IPS-NIHi7 (cell line): ENCODE results near the gene PI4KA.

Source experiments
- DNase-seq: peaks from one replicate; pipeline ENCODE4 v3.0.0; 2012; ENCODE audit warnings: mixed read lengths; ENCODE audit errors: extremely low spot score

PI4KA gene

DNA sequence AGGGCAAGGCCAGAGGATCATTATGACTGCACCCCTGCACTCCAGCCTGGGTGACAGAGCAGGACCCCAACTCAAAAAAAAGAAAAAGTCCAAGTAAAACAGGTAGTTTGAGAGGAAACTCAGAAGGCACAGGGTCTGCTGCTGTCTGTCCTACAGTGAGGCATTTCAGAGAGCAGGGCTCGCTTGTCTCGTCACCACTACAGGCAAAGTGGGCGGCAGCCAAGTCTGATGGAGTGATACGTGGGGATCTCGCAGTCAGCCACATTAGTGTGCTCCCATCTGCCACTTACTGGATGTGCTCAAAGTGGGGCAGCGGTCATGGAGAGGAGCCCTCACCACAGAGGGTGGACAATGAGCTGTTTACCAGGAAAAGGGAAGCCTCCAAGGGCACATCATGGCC lies 42.1 kb downstream of the PI4KA start:
- no peak for DNase-seq

DNA sequence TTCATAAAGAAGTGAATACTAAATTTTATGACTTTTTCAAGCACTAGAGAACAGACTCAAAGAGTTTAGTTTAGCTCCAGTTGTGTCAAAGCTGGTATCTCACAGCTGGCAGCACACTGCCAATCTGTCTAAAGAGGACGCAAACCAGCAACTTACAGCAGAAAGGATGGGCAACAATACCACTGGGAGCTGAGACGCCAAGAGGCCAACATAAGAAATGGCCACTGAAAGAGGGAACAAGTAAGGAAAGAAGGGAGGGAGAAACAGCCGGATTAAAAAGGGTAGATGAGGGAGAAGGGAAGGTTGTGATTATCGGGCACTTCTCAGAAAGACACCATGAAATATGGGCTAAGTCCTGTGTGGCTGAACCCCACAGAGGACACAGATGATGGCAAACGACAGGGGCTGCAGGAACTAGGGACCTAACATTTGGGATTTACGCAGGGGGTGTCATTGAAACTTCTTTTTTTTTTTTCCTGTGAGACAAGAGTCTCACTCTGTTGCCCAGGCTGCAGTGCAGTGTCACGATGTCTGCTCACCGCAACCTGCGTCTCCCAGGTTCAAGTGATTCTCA lies 43.0 kb downstream of the PI4KA start:
- DNase-seq = peak; percentile 7

DNA sequence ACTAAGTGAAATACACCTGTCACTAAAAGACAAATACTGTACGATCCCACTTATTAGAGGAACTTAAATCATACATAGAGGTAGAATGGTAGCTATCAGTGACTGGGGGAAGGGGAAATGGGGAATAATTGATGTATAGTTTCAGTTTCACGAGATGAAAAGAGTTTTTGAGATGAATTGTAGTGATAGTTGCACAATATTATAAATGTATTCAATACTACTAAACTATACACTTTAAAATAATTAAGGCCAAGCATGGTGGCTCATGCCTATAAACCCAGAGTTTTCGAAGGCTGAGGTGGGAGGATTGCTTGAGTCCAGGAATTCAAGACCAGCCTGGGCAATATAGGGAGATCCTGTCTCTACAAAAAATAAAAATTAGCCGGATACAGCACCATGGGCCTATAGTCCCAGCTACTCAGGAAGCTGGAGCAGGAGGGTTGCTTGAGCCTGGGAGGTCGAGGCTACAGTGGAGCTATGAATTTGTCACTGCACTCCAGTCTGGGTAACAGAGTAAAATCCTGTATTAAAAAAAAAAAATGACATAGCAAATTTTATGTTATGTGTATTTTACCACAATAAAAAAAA lies 44.3 kb downstream of the PI4KA start:
- DNase-seq = no peak

DNA sequence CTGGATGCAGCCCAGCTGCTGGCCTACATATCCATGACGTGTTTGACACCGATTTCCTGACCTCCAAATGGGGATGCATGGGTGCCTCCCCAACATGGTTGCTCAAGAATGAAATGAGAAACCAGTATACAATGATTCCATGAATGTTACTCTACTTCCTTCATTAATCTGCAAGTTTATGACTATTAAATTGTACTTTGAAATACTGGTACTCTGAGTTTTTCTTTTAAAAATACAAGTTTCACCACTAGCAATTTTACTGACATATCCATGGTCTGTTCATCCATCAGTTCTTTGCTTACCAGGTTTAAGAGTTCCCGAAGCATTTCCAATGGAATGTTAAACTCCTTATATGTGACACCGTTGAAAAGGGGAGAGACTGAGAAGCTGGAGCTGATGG lies 45.6 kb downstream of the PI4KA start:
- no peak for DNase-seq

DNA sequence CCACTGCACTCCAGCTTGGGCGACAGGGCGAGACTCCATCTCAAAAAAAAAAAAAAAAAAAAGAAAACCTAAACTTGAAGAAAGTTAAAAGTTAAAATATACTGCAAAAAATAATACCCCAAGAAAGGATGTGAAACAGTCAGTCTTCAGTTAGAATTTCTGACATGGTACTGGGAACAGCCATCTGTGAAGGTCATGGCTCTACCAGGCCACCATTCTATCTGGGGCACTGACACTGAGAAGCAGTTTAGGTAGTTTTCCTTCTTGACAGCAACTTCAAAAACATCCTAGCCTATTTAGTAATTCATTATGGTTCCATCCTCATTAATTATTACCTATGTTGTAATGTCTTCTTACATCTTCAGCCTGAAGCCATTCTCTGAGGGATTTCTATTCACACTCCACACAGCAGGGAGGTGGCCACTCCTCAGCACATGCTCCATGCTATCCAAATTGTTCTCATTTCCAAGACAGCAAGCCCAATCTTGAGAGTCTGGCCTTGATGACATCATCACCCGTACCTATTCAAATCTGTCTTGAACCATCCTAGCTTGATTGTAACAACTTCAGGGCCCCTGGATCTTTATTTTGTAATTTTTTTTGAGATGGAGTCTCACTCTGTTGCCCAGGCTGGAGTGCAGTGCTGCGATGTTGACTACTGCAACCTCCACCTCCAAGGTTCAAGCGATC lies 46.5 kb downstream of the PI4KA start:
- no peak for DNase-seq

DNA sequence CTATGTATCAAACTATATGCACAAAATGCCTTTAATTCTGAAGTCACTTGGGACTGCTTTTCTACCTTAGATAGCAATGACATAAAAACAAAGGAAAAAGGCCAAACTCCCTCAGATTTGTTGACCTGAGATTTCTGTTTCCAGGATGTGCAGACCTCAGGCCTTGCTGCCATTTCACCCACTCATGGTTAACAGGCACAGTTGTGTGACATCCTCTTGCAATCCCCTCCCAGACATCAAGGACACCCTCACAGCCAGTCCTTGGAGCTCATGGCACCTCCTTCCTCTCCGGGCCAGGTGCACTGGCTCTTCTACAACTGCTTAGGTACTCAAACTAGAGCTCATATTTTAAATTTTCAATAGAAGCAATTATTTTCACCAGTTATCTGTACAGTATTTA lies 47.4 kb downstream of the PI4KA start:
- DNase-seq = no peak

DNA sequence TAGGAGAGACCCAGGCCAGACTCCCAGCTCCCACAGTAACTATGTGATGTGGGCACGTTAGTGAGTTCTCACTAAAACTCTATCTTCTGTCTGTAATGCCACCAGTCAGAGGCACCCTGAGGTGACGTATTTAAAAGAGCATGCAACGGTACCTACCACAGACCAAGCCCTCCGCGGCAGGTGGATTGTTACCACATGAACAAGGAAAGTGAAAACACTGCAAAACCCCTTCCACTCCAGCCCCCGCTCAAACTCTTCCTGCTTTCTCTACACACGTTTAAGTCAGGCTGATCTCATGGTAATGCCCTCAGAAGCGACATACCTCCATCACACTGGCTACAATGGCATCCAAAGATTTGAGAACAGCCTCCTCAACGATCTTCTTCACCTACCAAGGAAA lies 48.0 kb downstream of the PI4KA start:
- DNase-seq = no peak

DNA sequence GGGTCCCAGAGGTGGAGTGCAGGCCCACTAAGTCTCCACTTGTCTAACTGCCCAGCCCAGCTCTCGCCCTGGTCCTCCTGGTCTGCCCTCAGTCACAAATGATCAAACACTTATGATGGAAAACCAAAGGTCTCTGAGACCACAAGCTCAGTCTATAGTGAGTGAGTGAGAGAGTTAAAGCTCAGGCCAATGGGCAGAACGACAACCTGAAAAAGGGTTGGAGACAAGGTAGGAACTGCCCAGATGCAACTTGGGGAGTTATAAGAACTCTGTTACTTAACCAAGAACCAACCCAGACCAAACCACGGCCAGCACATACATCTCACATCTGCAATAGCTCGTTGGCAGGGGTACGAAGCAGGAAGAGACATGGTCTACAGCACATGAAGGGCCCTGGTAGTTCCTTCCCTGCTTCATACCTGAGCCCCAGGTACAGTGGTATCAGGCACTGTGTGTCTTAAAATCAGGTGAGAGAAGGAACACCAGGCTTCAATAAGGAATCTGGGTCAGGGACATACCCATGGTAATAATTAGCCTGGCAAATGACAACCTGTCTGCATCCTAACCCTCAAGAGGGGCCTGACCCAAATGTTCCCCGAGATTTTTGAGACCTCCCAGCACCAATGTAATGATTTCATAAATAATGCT lies 48.9 kb downstream of the PI4KA start:
- no peak for DNase-seq

DNA sequence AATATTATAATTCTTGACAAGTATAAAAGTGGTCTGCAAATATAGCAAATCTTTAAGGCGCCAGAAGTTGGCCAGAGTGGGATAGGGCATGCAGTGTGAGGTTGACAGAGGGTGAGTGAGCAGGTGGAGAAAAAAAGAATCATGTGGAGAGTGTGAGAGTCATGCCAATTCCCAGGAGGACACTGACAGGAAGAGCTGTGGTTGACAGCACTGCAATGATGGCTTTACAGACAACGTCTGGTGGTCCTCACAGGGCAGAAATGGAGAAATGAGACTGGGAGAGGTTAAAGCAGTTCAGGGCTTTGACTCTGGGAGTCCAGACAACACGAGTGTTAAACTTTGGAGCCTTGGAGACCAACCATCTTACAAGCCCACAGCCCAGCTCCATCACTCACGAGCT lies 49.8 kb downstream of the PI4KA start:
- no peak for DNase-seq

DNA sequence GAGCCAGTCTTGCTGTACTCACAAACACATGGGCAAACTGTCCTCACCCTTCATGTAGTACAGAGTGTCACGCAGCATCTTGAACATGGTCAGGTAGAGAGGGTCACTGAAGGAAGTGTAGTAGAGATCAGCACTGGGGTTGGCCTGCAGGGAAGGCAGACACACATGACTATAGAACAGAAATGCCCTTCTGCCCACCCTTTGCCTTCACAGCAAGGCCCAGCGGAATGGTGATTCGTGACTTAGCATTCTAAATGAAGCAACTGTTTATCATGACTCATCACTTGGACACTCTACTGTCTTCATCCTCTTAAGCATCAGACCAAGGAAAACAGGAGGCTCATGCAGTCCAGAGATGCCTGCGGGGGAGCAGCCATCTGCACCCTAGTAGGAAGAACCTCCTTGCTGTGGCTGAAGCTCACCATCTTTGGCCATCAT lies 51.3 kb downstream of the PI4KA start:
- no peak for DNase-seq

DNA sequence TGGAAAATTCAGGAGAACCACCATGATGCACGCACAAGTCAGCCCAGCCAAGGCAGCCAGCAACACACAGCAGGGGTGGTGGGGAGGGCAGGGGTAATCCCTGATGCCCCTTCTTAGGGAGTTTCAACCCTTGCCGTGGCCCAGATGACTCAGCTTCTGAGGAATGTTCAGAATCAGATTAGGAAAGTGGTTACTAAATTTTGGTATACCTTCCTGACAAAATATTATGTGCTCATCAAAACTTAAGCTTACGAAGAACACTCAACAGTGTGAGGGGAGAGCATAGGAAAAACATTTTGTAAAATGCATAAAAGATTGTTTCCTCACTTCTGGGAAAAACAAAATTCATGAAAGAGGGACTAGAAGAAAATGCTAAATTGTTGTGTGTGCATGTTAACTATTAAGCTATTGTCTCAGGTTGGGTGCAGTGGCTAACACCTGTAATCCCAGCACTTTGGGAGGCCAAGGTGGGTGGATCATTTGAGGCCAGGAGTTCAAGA lies 52.6 kb downstream of the PI4KA start:
- peak; percentile 36 for DNase-seq

DNA sequence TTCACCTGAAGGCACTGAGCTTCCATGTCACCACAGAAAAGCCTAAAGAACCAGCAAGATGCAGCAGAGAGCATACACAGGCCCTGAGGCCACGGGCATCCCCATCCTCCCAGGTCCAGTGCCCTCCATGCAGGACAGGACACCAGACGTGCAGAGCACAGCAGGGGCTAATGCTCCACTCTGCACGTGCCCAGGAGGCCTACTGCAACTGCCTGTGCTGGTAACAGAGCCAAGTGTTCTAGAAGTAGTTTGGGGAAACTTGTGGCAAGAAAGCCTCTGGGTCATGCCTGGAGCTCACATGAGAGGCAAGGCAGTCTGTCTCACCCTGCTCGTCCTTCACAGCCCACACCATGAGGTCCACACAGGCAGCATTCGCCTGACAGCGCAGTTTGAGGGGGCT lies 54.0 kb downstream of the PI4KA start:
- no peak for DNase-seq

DNA sequence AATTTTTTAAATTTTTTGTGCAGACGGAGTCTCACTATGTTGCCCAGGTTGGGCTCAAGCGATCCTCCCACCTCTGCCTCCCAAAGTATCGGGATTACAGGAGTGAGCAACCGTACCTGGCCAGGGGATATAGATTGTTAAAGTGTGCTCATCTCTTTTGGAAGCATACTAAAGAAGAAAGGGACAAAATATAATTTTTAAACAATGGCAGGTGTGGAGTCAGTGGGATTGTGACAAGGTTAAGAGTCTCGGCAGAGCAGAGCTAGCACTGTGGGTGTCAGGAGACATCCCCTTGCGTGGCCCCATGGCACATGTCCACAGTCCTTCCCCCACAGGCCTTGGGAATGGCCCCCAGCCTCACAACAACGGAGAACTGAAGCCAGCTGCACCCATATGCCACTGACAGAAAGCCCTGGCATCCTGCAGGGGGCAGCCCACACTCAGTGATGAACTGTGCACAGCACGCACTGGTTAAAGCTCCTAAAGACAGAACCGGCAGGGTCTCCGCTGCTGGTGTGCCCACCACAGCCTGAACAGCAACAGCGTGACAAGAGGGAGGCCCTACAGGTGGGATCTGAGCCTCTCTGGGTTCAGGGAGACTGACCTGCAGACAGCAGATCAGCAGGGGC lies 54.8 kb downstream of the PI4KA start:
- DNase-seq = peak; percentile 77

DNA sequence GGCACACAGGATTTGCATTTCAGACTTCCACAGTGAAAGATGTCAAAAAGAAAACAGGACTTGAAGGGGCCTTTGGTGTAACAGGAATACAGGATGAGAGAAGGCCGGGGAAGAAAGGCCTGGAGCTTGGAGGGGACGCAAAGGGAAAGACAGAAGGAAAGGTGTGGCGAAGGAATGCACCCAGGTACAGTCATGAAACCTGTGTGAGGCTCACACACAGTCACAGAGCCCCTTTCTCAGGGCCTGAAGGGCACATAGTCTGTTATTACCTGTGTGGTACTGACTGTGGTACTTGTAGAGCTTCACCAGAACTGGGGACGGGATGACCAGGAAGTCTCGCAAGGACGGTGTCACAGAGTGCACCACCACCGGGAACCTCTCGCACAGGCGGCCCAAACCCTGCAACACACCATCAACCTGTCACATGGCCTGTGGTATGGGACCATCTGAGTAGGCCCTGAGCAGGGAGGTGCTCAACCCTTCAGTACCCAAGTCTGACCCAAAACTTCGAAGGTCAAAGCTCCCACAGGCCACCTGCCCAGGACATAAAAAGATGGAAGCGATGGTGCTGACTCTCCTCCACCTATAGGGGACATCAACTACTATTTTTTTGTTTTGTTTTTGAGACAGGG lies 55.6 kb downstream of the PI4KA start:
- DNase-seq = no peak

DNA sequence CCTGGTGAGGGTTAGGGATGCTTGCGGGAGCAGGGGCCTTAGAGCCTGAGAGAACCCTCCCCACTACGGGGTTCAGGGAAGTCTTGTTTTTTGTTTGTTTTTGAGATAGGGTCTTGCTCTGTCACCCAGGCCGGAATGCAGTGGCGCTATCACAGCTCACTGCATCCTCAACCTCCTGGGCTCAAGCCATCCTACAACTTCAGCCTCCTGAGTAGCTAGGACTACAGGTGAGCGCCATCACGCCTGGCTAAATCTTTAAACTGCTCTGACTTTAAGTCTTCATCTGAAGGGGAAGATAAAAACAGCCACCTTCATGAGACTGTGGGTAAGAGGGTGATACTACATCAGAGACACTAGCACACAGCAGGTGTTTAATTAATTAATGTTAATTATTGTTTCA lies 56.2 kb downstream of the PI4KA start:
- no peak for DNase-seq

DNA sequence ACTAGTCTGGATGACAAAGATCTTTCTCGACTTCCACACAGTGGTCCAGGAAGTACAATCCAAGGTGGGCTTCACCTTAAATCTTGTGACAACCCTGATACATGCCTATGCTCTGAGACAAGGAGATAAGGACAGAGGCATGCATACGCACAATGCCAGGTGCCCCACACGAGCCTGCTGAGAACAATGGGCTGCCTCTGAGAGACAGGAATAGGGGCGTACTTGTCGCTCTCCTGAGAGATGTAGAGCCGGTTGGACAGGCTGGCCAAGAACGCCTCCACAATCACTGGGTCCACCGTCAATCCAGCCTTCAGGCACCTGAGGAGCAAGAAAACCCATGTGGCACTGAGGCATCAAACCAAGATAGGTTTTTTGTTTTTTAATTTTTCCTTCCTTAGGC lies 59.2 kb downstream of the PI4KA start:
- DNase-seq = no peak

DNA sequence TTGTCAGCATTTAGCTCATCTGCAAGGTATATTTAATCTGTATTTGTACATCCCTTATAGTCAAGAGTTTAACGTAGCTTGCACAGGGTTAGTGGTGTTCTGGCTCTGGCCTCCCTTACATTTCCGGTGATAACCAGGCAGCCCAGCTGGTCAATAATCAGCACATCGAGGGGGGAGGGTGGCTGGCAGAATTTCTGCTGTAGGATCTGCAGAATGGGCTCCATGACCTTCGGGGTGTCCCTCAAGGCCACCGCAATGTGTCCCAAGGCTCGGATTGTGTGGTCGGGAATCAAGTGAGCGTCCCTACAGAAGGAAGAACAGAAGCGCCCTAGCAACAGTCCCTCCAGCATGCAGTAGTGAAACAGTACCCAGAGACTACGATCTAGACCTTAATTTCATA lies 59.6 kb downstream of the PI4KA start:
- DNase-seq = no peak

DNA sequence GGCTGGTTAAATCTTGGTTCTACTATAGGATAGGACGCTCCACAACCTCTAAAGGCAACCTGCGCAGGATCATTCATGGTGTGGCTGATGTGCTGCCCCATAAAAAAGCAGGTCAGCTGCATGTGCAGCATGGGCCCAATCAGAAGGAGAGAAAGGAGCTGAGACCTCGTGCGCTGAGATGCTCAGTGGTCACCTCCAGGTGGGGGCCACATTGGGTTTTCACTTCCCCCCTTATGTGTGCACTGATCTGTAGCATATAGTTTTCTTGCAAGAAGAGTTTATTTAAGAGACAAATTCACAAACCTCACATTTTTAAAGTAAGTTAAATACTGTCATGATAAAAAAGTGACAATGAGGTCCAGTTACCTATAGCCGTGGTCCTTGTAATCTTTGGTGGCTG lies 60.4 kb downstream of the PI4KA start:
- no peak for DNase-seq

DNA sequence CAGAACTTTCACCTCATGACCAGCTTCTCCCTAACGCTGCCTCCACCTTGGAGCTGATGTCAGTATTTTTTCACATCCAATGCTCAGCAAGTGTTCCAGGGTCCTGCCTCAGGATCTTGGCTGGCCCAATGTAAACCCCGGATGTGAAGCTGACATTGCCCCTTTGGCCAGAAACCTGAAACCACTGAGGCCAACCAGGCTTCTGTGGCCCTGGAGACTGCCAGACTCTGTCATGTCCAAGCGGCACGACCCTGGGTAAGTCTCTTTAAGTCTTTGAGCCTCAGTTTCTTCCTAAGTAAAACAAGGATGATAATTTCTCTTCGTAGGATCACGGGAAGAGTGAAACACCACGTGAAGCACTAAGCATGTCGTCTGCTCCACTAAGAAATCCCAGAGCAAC lies 61.9 kb downstream of the PI4KA start:
- no peak for DNase-seq

DNA sequence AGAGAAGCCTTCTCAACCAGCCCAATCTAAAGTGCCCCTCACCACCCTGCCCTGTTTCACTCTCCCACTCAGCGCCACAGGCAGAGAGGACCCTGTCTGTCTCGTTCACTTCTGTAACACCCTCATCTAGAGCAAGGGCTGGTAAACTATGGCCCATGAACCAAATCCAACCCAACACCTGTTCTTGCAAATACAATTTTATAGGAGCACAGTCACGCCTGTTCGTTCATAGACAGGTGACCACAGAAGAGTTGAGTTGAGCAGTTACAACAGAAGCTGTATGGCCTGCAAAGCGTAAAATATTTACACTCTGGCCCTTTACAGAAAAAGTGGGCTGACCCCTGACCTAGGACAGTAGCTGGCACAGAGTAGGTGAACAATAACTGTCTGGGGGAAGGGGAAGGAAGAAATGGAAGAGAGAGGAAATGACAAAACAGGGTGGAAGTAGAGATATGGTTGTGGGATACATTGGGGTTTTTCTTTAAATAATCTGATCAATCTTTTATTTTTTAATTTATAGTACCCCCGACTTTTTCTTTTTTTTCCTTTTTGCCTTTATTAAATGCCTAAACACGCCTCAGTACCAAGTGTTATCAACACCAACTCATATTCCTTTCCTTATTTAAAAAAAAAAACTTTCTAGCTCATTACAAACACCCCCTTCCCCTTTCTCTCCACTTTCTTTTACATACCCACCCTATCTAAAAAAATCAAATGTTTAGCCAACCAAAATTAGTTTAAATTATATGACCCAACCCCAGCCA lies 63.8 kb downstream of the PI4KA start:
- DNase-seq = no peak
